Stomach (tissue), 4 donors: ENCODE measurements around the gene PSMB7.

Experiments used
- EP300 ChIP-seq: sonication (generic); formaldehyde crosslinking; IDR thresholded peaks from one replicate; pipeline ENCODE4 v1.6.1; 2017; ENCODE audit warnings: antibody characterized with exemption
- POLR2A ChIP-seq, 4 donors: fragments of 450-650 bp; IDR thresholded peaks; one replicate each; pipeline ENCODE4 v1.6.1; 2016; ENCODE audit warnings: antibody characterized with exemption in 4 of 4, control low read depth in 2 of 4, mild to moderate bottlenecking in 1 of 4, moderate library complexity in 1 of 4
- TF ChIP-seq, protein P1 (sequence below), 7 experiments: fragments of 450-650 bp in 4 of 7; fragments of 200-600 bp in 3 of 7; sonication (generic) in 3 of 7; IDR thresholded peaks; one replicate each; pipeline ENCODE4 v1.5.1; 2016 to 2019; ENCODE audit warnings: antibody characterized with exemption in 7 of 7, control low read depth in 2 of 7, mild to moderate bottlenecking in 1 of 7

- TF ChIP-seq EP300 (no peak), POLR2A (IDR thresholded peaks at IDR 0.05) (no peak)
- TF ChIP-seq, protein P1, sequence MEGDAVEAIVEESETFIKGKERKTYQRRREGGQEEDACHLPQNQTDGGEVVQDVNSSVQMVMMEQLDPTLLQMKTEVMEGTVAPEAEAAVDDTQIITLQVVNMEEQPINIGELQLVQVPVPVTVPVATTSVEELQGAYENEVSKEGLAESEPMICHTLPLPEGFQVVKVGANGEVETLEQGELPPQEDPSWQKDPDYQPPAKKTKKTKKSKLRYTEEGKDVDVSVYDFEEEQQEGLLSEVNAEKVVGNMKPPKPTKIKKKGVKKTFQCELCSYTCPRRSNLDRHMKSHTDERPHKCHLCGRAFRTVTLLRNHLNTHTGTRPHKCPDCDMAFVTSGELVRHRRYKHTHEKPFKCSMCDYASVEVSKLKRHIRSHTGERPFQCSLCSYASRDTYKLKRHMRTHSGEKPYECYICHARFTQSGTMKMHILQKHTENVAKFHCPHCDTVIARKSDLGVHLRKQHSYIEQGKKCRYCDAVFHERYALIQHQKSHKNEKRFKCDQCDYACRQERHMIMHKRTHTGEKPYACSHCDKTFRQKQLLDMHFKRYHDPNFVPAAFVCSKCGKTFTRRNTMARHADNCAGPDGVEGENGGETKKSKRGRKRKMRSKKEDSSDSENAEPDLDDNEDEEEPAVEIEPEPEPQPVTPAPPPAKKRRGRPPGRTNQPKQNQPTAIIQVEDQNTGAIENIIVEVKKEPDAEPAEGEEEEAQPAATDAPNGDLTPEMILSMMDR (IDR thresholded peaks at IDR 0.05) = no peak
These were observed 111.5 kb downstream of the PSMB7 start for GRCh38 chr9:124303762-124304161.
